HG03354 (cell line): ENCODE data around the gene SUSD6.
A peak's percentile ranks its signal among the peaks of the same experiment; 100 is the strongest.
"Not testable (repeated sequence)": the region's sequence is repeated elsewhere in the genome, so short reads cannot be mapped to it uniquely, and the experiment has no call there.

Source experiments
- ATAC-seq: cut with Tn5 transposase; IDR thresholded peaks from one replicate; pipeline ENCODE4 v1.9.1; 2021; ENCODE audit warnings: mild to moderate bottlenecking; ENCODE audit not compliant: unreplicated experiment, poor library complexity, severe bottlenecking

Gene SUSD6

GRCh38 chr14:69705706-69706105 lies 94.3 kb downstream of the SUSD6 start:
- no peak for ATAC-seq

- no peak for ATAC-seq
These were observed 96.7 kb downstream of the SUSD6 start for GRCh38 chr14:69708049-69708448.

- no peak for ATAC-seq
These were observed 97.5 kb downstream of the SUSD6 start for GRCh38 chr14:69708586-69709560.

GRCh38 chr14:69710378-69710777 lies 99.0 kb downstream of the SUSD6 start:
- no peak for ATAC-seq

- ATAC-seq, result no peak
These were observed 99.7 kb downstream of the SUSD6 start for GRCh38 chr14:69711065-69711464.

- ATAC-seq, result no peak
These were observed 100.1 kb downstream of the SUSD6 start for GRCh38 chr14:69711477-69711876.

GRCh38 chr14:69711881-69712560 lies 100.6 kb downstream of the SUSD6 start:
- ATAC-seq, result no peak

GRCh38 chr14:69712599-69713088 lies 101.2 kb downstream of the SUSD6 start:
- no peak for ATAC-seq

- no peak for ATAC-seq
These were observed 101.9 kb downstream of the SUSD6 start for GRCh38 chr14:69713209-69713781.

- ATAC-seq, result no peak
These were observed 102.7 kb downstream of the SUSD6 start for GRCh38 chr14:69713993-69714679.

- no peak for ATAC-seq
These were observed 104.5 kb downstream of the SUSD6 start for GRCh38 chr14:69715725-69716477.

- ATAC-seq, result no peak
These were observed 105.2 kb downstream of the SUSD6 start for GRCh38 chr14:69716478-69717187.

GRCh38 chr14:69718614-69719013 lies 107.2 kb downstream of the SUSD6 start:
- not testable (repeated sequence) for ATAC-seq

- no peak for ATAC-seq
These were observed 108.1 kb downstream of the SUSD6 start for GRCh38 chr14:69719501-69719951.

GRCh38 chr14:69720912-69721311 lies 109.5 kb downstream of the SUSD6 start:
- no peak for ATAC-seq

- ATAC-seq, result peak; percentile 92
These were observed 115.5 kb downstream of the SUSD6 start for GRCh38 chr14:69726761-69727511.

- ATAC-seq, result no peak
These were observed 116.5 kb downstream of the SUSD6 start for GRCh38 chr14:69727860-69728259.
